HG03280 (cell line): ENCODE results near the gene TPPP3.
"Not testable (repeated sequence)": the region's sequence is repeated elsewhere in the genome, so short reads cannot be mapped to it uniquely, and the experiment has no call there.

Source experiments
- ATAC-seq: cut with Tn5 transposase; IDR thresholded peaks from one replicate; pipeline ENCODE4 v1.9.1; 2021; ENCODE audit warnings: mild to moderate bottlenecking, moderate library complexity; ENCODE audit not compliant: unreplicated experiment

Gene TPPP3

DNA sequence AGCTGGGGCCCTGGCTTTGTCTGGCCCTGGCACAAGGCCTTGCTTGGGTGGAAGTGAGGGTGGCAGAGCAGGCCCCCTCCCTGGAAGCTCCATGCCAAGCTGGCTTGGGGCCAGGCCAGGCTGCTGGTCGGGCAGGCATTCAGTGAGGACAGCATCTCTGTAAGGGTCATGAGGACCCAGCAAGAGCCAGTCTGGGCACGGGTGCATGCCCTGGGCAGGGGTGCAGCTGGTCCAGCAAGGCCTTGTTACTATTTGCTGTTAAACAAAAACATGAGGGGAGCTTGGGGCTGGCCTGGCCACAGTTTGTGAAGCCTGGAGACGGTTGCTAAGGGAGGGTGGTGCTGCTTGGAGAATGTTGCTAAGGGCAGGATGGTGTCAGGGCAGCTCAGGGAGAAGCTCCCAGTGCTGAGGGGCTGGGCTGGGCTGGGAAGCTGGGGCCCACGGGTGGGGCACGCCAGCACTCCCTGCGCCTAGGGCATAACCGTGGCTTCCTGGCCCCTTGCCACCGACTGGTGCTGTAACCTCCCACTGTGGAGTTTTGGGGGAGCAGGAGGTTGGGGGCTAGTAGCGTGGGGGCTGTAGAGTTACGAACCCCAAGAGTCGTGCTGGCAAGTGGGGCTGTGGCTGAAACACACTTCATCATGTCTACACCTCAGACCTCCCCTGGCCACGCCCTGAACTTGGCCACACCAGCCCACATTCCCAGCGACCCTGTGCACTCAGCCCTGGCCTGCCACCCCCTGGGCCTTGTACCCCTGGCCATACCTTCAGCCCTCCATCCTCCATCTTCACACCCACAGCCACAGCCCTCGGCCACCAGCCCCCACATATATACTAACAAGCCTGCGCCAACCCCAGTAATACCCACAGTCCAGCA is 1.6 kb downstream of the TPPP3 start:
- ATAC-seq, result no peak

DNA sequence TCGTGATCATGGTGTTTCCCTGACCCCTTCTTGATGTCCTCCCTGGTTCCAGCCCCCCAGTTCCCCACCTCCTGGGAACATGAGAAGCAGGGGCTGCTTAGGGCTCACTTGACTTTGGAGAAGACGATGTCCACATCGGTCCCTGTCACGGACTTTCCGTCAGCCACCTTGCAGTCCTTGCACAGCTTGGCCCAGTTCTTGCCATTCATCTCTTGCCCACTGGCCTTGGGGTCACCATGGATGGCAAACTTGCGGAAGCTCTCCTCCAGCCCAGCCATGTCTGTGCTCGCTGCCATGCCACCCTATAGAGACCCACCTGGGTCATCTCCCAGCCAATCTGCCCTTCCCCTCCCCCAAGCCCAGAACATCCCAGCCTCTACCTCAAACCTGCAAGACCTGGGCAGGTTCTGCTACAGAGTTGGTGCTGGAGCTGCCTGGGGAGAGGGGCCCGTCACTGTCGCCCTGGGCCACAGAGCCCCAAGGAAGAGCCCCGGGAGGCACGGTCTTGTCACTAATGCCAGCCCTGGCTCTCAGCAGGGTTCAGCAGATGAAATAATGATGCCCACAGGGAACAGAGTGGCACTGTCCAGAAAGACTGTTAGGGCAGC is 2.4 kb downstream of the TPPP3 start:
- no peak for ATAC-seq

DNA sequence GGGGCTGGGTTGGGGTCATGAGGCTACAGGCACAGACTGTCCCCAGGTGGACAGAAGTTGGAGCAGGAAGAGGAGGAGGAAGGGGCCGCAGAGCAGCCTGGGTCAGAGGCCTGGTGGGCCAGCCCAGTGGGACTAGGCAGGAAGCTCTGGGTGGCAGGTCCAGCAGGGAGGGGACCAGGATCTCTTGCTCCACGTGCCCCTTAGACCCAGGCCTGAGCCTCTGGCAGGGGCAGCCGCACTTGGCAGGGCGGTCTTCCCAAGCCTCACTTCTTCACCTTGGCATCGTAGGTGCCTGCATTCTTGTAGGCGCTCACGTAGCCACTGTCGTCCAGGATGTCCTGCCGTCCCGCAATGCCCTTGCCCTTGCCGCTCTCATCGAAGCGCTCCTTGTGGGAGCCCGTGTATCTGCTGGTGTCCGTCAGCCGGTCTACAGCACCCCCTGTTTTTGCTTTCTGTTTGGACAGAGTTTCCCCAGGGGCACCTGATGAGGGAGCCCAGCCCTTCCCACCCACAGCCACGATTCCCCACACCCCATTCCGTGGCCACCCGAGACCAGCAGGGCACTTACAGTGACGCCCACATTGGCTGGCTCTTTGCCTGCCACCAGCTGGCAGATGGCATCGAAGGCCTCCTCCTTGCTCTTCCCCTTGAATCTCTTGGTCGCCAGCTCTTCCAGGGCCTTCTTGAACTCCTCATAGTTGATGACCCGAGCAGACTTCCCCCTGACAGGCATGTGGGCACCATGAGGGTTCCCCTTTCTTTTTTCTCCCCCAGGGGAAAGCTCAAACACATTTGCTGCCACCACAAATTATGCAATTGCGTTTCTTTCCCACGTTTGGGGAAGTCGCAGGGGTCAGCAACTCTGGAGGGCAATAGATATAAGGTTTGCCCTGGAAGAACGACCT is 3.1 kb downstream of the TPPP3 start:
- ATAC-seq, result no peak

DNA sequence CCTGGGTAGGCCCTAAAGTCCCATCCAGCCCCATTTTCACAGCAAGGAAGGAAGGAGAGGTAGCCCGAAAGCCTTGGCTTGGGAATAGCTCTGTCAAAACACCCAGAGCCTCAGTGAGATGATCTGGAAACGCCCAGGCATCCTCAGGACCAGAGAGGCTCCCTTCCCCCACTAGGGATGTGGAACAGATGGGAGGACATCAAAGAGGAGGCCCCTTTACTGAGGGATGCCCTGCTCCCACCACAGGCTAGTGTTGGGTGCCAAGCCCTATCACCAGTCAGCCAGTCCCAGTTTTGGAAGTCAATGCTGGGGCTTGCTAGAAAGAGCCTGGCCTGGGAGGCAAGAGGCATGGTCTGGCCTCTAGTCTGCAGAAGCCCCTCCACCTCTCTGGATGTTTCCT is 4.7 kb downstream of the TPPP3 start:
- ATAC-seq, result no peak

DNA sequence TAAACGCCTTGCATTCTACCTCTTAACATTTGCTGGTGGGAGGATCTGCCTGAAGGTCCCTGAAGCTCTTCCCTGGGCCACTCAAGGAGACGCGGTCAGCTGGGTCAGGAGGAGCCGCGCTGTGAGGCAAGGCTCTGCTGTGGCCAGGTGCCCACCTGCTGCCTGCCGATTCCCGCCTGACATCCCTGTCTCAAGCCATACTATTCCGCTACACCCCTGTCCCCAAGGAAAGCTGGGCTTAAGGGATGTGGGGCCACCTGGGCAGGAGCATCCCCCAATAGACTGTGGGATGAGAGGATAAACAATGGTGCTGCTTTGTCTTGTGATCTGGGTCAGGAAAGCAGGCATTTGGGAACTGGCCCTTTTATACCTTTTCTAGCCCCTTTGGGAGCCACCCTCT is 5.1 kb downstream of the TPPP3 start:
- ATAC-seq, result no peak

DNA sequence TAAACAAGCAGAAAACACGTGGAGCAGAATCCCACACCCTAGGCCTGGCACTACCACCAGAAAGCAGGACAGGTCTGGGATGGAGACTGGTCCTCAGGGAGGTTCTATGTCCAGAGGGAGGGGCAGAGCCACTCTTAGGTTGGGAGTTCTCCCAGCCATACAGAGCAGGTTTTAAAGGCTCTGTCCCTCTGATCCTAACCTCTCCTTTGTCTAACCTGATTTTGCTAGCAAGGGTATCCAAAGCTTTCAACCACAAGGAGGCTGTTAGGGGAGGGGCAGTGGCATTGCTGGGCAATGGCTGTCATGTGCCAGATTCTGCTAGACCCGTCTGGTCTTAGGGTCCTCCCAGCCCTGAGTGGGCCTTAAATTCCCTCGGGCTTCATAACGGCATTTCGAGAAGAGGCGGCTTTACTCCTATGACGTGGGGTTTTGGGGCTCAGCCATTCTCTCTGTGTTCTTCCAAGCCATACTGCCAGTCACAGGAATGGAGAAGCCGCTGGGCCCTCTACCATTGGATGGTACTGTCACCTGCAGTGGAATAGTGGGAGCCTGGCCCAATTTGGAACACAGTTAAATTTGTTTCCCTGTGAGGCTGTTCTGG is 5.7 kb downstream of the TPPP3 start:
- no peak for ATAC-seq

DNA sequence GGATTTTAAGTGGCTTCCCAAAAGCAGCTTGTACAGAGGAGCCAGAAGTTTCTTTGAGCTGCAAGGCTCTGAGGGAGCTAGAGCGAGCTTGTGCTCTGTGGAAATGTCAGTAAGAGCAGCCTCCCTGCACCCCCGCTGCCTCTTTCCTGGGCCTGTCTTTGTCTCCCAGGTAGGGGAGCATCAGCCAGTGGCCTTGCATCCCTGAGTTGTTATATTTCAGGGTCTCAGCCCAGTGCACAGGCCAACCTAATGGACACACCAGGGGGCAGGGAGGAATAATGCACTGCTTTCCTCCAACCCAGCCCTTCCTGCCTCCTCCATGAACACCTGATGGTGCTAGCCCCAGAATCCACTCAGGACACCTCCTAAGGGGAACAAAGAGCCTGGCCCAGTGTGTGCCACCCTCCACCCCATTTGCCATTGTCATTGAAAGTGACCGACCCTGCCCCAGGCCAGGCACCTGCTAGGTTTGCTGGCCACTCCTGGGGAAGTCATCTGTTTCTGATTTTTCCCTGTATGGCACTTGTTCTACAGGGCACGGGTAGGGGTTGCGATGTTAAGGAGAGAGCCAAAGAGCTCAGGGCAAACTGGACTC is 6.3 kb downstream of the TPPP3 start:
- no peak for ATAC-seq

DNA sequence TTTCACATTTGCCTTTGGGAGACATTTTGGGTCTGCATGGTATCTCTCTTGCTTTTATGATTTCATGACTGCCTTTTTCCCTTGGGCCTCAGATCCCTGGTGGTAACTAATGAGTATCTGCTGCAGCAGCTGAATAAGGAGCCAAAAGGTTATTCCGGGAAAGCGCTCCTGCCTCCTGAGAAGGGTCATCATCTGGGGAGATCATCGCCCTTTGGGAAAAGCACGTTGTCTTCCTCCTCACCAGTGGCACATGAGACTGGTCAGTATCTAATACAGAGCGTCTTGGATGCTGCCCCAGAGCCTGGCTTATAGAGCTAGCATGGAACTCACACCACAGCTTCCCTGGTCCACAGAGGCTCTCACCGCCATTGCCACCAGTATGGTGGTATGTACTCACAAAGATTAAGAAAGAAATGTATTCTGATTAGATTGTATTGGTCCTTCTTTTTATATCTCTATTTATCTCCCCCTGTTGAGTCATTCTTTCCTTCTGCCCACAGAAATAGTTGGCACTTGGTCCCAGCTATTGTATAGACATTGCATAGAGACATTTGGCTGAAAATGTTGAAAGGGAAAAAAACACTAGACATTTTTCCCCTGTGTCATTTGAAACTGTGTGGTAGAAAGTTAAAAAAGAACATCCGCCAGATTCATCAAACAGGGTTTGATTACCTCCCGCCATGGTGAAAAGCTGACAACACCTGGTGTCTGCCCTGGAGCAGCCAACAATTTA is 8.4 kb downstream of the TPPP3 start:
- ATAC-seq, result no peak

DNA sequence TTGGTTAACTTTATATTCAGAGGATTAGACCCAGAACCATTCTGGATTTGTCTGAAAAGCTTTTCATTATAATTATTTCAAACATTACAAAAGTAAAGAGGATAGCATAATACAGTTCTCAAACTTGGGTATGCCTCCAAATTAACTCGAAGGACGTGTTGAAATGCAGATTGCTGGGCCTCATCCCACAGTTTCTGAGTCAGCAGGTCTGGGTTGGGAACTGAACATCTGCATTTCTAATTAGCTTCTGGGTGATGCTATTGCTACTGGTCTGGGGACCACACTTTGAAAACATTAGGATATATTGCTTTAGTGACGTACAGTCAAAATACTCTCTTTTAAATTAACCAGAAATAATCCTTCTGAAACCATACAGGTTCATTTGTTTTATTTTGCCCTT is 10.0 kb downstream of the TPPP3 start:
- ATAC-seq, result no peak

DNA sequence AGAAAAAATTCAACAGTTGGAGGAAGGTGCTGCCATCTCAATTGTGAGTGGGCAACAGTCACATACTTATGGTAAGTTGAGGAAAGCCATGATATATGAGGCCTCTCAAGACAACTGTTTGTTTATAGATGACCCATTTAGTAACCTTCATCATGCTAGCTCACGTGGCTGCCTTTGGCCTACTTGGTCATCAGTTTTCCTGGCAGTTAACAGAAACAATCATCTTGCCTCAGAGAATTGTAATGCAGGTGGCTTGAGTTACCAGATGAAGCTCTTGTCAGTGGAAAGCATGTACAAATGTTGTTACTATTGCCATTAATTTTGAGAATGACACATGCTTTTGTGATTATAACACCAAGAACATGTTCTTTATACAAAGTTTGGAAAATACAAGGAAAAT is 14.7 kb downstream of the TPPP3 start:
- ATAC-seq, result no peak

DNA sequence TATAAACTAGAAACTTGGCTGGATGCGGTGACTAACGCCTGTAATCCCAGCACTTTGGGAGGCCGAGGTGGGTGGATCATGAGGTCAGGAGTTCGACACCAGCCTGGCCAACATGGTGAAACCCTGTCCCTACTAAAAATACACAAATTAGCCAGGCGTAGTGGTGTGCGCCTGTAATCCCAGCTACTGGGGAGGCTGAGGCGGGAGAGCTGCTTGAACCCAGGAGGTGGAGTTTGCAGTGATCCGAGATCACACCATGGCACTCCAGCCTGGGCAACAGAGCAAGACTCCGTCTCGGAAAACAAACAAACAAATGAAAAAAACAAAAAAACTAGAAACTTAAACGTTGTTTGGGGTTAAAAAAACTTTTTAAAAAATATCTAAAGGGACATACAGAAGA is 17.3 kb downstream of the TPPP3 start:
- ATAC-seq, result not testable (repeated sequence)

DNA sequence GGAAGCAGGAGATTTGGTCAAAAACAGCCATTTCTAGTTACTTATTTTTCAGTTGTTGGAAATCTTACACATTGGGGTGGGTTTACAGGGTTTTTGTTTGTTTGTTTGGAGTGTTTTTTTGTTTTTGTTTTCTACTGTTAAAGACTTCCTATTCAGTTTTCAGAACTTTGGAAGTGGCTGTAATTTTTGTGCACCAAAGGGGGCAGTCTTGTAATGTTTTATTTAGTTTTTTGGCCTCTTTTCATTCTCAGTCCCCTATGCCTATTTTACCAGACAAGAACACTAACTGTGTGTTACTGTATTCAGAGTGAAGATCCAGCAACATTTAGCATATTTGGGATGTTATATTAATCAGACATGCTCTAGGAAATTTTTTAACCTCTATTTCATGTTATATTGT is 20.6 kb downstream of the TPPP3 start:
- no peak for ATAC-seq

DNA sequence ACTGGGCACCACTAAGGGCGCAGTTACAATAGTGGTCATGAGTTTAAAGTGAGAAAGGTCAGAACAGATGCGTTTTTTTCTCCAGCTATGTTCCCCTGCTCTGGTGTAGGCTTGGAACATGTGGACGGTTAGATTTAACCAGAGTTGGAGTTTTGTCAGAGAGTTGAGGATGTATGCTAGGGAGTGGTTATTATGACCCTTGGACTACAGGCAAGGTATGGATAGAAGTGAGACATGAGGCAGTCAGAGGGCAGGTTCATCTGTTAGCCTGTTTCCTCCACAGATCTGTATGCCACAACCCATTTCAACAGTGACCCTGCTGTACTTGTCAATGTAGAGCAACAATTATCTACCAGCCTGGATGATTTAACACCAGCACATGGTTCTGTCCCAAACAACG is 22.6 kb downstream of the TPPP3 start:
- no peak for ATAC-seq

DNA sequence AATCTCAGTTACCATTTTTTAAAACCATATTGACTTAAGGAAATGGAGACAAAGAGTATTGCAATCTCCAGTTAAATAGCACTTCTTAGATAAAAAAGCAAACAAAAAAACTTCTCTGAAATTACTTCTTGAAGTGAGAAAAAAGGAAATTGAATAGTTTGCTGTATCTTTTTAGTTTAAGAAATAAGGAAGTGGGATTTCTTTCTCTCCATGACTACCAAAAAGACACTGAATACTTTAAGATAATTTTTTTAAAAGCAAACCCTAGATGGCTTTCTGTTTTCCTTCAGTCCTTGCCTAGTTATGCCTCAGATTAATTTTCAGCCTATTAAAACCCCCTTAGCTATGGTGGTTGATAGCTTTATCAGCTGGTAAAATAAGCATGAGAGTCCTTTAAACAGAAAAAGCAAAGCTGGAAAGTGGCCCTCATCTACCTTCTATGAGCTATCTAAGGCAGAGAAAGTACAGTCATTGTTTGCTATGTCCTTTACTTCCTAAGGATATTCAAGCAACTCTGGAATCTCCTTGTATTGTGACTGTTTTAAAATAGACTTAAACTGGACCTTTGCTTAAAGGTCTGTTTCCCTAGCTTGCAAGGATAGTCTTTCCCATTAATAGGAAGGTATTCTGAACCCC is 28.6 kb downstream of the TPPP3 start:
- ATAC-seq, result no peak

DNA sequence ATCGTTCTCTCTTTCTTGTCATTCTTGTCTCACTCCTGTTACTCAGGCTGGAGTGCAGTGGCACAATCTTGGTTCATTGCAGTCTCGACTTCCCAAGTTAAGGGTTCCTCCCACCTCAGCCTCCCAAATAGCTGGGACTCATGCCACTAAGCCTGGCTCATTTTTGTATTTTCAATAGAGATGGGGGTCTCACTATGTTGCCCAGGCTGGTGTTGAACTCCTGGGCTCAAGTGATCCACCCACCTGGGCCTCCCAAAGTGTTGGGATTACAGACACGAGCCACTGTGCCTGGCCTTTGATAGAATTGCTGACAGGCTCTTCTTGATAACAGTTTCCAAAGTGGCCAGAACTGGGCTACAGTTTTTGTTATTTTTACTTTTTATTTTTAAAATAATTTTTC is 32.3 kb downstream of the TPPP3 start:
- ATAC-seq, result no peak

DNA sequence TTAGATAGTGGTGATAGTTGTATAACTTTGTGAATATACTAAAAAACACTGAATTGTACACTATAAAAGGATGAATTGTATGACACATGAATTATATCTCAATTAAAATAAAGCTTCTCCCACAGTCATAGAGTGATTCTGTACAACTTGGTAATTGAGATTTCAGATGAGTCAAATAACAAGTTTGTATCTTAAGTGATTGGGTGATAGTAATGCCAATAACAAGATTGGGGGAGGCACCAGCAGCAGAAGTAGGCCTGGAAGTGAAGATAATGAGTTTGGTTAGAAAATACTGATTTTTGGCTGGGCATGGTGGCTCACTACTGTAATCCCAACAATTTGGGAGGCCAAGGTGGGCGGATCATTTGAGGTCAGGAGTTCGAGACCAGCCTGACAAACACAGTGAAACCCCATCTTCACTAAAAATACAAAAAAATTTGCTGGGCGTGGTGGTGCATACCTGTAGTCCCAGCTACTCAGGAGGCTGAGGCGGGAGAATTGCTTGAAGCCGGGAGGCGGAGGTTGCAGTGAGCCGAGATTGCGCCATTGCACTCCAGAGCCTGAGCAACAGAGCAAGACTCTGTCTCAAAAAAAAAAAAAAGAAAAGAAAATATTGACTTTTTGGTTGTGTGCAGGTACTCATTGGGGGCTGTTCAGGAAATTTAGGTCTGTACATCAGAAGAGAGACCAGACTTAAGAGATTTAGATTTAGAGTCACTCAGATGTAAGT is 33.6 kb downstream of the TPPP3 start:
- ATAC-seq, result not testable (repeated sequence)

DNA sequence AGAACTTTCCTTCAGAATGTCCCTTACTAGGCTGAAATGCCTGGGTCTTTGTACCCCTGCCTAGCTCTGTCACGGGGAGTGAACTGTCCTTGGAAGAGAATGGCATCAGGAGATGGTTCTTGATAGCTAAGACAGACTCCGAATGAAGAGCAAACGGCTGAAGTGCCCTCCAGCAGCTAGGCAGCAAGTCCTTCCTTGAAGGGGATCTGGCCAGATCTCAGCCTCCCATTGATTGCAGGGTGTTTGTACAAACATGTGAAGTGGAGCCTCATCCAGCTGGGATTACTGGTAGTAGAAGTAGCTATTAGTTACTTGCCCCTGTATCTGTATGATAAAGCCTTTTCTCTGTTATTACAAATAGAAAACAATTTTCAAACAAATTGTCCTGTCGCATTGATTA is 35.7 kb downstream of the TPPP3 start:
- no peak for ATAC-seq

DNA sequence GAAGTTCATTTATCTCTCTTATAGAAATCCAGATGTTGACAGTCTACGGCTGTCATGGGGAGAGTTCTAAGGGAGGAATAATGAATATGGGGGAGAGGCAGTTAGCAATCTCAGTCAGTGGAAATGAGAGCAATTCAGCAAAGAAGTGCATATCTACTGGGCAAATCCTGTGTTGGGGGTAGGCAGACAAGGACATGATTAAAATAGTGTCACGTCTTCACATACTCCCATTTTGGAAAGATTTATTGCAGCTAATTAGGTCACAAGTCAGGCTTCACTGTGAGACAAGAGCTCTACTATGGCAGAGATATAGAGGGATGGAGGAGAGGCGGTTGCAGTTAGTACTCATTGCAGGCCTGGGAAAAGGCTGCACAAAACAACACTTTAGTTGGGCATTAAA is 36.9 kb downstream of the TPPP3 start:
- no peak for ATAC-seq

DNA sequence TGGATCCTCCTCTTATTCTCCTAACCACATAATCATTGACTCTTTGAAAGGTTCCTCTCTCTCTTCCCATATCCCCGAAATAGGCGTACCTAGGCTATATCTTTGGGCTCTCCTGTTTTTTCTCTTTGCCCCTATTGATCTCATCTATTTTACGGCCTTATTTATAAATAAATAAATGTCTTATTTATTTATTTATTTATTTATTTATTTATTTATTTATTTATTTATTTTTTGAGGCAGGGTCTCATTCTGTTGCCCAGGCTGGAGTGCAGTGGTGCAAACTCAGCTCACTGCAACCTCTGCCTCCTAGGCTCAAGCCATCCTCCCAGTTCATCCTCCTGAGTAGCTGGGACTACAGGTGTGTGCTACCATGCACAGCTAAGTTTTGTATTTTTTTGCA is 40.8 kb downstream of the TPPP3 start:
- ATAC-seq, result not testable (repeated sequence)
